Measurements from ENCODE around the gene SGO1. TPM values are rescaled to one million over a fixed set of nuclear protein-coding genes. Genes with fewer than 3 reads are reported as not detected.

SGO1 gene
- 1 to 10 TPM in 1 of 4 donors, under 1 TPM in 1, not detected in 2; 0.16 to 1.4 TPM for total RNA-seq
- polyA plus RNA-seq: 1 to 10 TPM in 2 of 3 donors, under 1 TPM in 1; 0.60 to 4.8 (median 2.3) TPM

DNA sequence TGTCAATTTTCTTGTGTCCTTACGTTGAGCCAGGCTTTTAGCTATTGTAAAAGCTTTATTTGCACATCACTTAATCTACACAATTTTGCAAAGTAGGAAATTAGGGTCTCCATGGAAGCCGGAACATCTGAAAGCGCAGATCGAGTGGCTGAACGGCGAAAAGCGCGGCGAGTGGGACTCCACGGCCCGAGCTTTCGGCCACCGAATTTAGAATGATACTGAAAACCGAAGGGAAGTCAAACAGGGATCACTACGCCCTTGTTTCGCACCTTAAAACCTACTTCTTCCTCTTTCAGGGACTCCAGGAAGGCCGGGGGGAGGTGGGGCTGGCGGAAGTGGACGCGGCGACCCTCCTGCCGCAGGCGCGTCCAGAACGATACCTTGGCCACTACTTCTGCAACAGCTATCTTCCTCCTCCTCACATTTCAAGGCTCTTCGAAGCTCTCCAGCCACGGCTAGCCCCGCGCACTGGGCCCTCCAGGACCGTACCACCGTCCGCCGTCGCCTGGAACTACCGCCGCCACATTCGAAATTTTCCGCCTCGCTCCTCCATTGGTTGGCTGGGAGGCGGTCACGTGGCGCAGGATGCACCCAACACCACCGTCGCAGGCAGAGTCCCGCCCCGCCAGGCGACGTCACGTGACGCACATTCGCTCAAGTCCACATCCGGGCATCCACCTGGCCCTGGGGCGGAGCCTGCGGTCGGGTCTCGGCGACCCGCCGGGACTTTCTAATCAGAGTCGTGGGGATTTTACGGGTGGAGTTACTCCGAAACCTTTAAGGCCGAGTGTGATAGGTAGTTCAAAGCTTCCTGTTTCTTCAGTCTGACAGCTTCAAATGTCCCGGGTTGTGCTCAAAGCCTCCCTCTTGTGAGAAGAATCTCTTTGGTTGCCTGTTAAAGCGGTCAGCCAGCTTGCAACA, at the start of gene SGO1:
TSS of gene SGO1 (minus strand) at position 528 of the 921 bp plus-strand sequence. CDS start 2,179 bp downstream, outside the sequence.
- DNase-seq: peak; percentile 99
- peak within 1 kb of the TSS; percentile 86 to 91 (median 87) for H3K27ac ChIP-seq
- intact Hi-C loops (cut with DNase I): loop anchor here (1.0 to 2.0 kb wide), 3 partner anchors 45 to 241 kb away; partner anchors contain the start of gene KAT2B
- H3K4me1 ChIP-seq: peaks cover 0 to 18% (median 11%) of the 10 kb centered on the region in 4 donors
- H3K27me3 ChIP-seq: no peaks in the 10 kb centered on the region
- no peaks in the 10 kb centered on the region for H3K9me3 ChIP-seq
- WGBS, 2 donors: 0% methylated on average over 65 of the region's 65 CpGs
- TF ChIP-seq POLR2A (IDR thresholded peaks at IDR 0.05): peak; percentile 79 to 89
- peak; percentile 93 to 96 (median 95) for TF ChIP-seq POLR2AphosphoS5 (IDR thresholded peaks at IDR 0.05)
- TF ChIP-seq, protein P1, sequence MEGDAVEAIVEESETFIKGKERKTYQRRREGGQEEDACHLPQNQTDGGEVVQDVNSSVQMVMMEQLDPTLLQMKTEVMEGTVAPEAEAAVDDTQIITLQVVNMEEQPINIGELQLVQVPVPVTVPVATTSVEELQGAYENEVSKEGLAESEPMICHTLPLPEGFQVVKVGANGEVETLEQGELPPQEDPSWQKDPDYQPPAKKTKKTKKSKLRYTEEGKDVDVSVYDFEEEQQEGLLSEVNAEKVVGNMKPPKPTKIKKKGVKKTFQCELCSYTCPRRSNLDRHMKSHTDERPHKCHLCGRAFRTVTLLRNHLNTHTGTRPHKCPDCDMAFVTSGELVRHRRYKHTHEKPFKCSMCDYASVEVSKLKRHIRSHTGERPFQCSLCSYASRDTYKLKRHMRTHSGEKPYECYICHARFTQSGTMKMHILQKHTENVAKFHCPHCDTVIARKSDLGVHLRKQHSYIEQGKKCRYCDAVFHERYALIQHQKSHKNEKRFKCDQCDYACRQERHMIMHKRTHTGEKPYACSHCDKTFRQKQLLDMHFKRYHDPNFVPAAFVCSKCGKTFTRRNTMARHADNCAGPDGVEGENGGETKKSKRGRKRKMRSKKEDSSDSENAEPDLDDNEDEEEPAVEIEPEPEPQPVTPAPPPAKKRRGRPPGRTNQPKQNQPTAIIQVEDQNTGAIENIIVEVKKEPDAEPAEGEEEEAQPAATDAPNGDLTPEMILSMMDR (IDR thresholded peaks at IDR 0.05): no peak
- peak in 1 of 4 donors; percentile 42 for TF ChIP-seq EP300 (IDR thresholded peaks at IDR 0.05)
- H3K36me3 ChIP-seq: no peaks in the 10 kb centered on the region
- H3K4me3 ChIP-seq: peak within 1 kb of the TSS; percentile 53 to 69 (median 63)

DNA sequence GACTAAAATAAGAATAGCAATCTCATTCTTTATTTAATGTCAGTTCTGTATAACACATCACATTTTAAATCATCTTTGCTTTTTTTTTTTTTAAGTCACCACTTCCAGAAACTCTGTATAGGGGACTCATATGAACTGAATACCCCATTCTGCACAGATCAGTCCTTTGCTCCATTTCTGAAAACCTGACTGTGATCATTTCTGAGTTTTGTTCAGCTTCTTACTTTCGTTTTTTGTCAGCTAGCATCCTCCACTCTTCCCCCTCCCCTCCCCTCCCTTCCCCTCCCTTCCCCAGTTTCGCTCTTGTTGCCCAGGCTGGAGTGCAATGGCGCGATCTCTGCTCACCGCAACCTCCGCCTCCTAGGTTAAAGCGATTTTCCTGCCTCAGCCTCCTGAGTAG, 49.8 kb upstream of the SGO1 start:
- intact Hi-C loops (cut with DNase I): no loop called here

DNA sequence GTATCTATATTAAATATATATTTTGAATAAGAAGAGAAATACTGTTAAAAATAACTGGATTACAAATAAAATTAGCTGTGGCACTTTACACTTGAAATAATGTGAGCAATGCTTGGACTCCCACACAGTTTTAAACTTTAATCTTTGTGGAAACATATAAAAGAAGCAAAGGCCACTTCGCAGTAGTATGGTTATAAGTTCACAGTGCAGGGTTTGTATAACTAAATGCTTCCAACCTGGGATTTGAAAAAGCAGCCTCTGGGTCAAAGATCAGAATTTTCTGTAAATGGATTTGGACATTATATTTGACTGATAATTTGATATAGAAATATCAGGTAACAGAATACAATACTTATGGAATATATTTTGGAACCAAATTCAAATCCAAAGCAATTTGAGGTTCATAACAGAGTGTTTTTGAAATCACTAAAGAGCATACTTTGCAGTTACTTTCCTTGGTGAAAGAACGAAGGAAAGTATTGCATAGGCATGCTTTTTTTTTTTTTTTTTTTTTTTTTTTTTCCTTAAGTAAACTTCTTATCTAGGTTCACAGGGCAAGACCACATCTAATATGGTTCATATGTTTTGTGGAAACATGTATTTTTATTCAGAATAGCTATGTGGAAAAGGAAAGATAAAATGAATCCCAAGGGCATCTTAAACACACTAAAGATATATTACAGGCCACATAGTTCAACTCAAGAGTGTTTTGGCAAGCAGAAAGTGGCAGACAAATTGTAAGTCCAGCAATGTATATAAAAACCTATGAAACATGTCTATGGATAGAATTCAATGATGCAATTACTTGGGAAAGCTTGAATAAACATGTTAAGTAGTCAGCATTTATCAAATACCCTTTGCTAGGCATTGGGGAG, 47.1 kb upstream of the SGO1 start:
- no peaks in the 10 kb centered on the region for H3K9me3 ChIP-seq
- H3K36me3 ChIP-seq: no peaks in the 10 kb centered on the region
- 50 to 82% methylated on average over 2 of the region's 2 CpGs for WGBS, 2 donors
- H3K4me3 ChIP-seq: no peak overlapping the region
- TF ChIP-seq POLR2AphosphoS5 (IDR thresholded peaks at IDR 0.05) (no peak), POLR2A (IDR thresholded peaks at IDR 0.05) (no peak), EP300 (IDR thresholded peaks at IDR 0.05) (no peak)
- TF ChIP-seq, protein P1 (IDR thresholded peaks at IDR 0.05): no peak
- no peak overlapping the region for H3K27ac ChIP-seq
- no peaks in the 10 kb centered on the region for H3K27me3 ChIP-seq
- intact Hi-C loops (cut with DNase I): no loop called here
- DNase-seq: no peak
- H3K4me1 ChIP-seq: no peaks in the 10 kb centered on the region

More for the DNA sequence above, 49.8 kb upstream of the SGO1 start:
- Histone ChIP-seq H3K9me3 (no peaks in the 10 kb centered on the region), H3K36me3 (no peaks in the 10 kb centered on the region), H3K4me1 (no peaks in the 10 kb centered on the region), H3K27ac (no peak overlapping the region), H3K4me3 (no peak overlapping the region), H3K27me3 (no peaks in the 10 kb centered on the region)
- 90 to 93% methylated on average over 7 of the region's 7 CpGs for WGBS, 2 donors
- no peak for DNase-seq
- TF ChIP-seq EP300 (IDR thresholded peaks at IDR 0.05) (no peak), POLR2A (IDR thresholded peaks at IDR 0.05) (no peak), POLR2AphosphoS5 (IDR thresholded peaks at IDR 0.05) (no peak)
- TF ChIP-seq, protein P1 (IDR thresholded peaks at IDR 0.05): no peak

DNA sequence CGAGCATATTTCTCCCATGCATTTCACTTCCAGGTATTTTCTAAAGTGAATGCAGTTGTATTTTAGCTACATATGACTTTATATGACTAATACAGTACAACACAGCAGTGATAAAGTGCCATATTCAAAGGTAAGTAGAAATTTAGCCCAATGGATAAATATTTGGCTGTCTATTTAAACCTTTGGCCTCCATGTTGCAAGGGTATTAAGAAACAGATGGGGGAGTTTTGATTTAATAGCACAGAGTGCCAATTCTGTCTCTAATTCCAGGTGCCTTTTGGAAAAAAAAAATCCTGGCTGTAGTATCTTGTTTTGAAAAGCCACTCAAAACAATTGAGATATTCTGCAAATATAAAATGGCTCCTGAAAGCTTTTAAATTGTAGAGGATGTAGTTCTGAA, 44.9 kb upstream of the SGO1 start:
- Histone ChIP-seq H3K27me3 (no peaks in the 10 kb centered on the region), H3K36me3 (no peaks in the 10 kb centered on the region), H3K4me1 (no peaks in the 10 kb centered on the region), H3K27ac (no peak overlapping the region), H3K4me3 (no peak overlapping the region), H3K9me3 (no peaks in the 10 kb centered on the region)
- TF ChIP-seq EP300 (IDR thresholded peaks at IDR 0.05): no peak
- TF ChIP-seq POLR2AphosphoS5 (IDR thresholded peaks at IDR 0.05): no peak
- TF ChIP-seq, protein P1 (IDR thresholded peaks at IDR 0.05): no peak
- no peak for TF ChIP-seq POLR2A (IDR thresholded peaks at IDR 0.05)
- intact Hi-C loops (cut with DNase I): no loop called here
- DNase-seq: no peak
- WGBS, 2 donors: 95 to 96% methylated on average over 1 of the region's 1 CpG
